Neural progenitor cell (in vitro differentiated cells): ENCODE data around the gene UQCRQ.

Experiments
- EZH2 ChIP-seq: fragments of 200-600 bp; sonication (generic); IDR thresholded peaks from 2 replicates; pipeline ENCODE4 v1.6.1; 2017; ENCODE audit warnings: antibody characterized with exemption, mild to moderate bottlenecking, moderate library complexity
- EZH2phosphoT487 ChIP-seq: fragments of 200-600 bp; sonication (generic); IDR thresholded peaks from 2 replicates; pipeline ENCODE4 v1.6.1; 2017; ENCODE audit warnings: antibody characterized with exemption
- TF ChIP-seq, protein P1 (sequence below): fragments of 200-600 bp; sonication (generic); IDR thresholded peaks from 2 replicates; pipeline ENCODE4 v1.5.1; 2017; ENCODE audit warnings: antibody characterized with exemption, mild to moderate bottlenecking

- TF ChIP-seq EZH2phosphoT487: no peak
- TF ChIP-seq, protein P1, sequence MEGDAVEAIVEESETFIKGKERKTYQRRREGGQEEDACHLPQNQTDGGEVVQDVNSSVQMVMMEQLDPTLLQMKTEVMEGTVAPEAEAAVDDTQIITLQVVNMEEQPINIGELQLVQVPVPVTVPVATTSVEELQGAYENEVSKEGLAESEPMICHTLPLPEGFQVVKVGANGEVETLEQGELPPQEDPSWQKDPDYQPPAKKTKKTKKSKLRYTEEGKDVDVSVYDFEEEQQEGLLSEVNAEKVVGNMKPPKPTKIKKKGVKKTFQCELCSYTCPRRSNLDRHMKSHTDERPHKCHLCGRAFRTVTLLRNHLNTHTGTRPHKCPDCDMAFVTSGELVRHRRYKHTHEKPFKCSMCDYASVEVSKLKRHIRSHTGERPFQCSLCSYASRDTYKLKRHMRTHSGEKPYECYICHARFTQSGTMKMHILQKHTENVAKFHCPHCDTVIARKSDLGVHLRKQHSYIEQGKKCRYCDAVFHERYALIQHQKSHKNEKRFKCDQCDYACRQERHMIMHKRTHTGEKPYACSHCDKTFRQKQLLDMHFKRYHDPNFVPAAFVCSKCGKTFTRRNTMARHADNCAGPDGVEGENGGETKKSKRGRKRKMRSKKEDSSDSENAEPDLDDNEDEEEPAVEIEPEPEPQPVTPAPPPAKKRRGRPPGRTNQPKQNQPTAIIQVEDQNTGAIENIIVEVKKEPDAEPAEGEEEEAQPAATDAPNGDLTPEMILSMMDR: no peak
- TF ChIP-seq EZH2: no peak
Observed at GRCh38 chr5:132860742-132861141, 5.7 kb upstream of the UQCRQ start.
